ENCODE measurements around the gene HTT-AS.
A peak's percentile ranks its signal among the peaks of the same experiment; 100 is the strongest.
"Not testable (repeated sequence)": the region's sequence is repeated elsewhere in the genome, so short reads cannot be mapped to it uniquely, and the experiment has no call there.

Gene HTT-AS

DNA sequence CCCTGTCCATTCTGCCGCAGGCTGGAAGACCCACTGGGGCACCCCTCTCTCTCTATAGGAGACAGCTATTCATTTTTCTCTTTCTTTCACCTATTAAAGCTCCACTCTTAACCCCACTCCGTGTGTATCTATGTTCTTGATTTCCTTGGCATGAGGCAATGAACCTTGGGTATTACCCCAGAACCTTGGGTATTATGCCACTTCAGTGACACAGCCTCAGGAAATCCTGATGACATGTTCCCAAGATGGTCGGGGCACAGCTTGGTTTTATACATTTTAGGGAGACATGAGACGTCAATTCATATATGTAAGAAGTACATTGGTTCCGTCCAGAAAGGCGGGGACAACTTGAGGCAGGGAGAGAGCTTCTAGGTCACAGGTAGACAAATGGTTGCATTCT lies 13.4 kb downstream of the HTT-AS start:
- in situ Hi-C loops (cut with HindIII; ENCODE audit: low sequenced_read_pairs), result loop anchor here (25.0 kb wide), 1 partner anchor 99 kb away; the partner anchor contains the start of genes GRK4 and NOP14
- TF ChIP-seq, protein P1, sequence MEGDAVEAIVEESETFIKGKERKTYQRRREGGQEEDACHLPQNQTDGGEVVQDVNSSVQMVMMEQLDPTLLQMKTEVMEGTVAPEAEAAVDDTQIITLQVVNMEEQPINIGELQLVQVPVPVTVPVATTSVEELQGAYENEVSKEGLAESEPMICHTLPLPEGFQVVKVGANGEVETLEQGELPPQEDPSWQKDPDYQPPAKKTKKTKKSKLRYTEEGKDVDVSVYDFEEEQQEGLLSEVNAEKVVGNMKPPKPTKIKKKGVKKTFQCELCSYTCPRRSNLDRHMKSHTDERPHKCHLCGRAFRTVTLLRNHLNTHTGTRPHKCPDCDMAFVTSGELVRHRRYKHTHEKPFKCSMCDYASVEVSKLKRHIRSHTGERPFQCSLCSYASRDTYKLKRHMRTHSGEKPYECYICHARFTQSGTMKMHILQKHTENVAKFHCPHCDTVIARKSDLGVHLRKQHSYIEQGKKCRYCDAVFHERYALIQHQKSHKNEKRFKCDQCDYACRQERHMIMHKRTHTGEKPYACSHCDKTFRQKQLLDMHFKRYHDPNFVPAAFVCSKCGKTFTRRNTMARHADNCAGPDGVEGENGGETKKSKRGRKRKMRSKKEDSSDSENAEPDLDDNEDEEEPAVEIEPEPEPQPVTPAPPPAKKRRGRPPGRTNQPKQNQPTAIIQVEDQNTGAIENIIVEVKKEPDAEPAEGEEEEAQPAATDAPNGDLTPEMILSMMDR (IDR thresholded peaks at IDR 0.05; ENCODE audit: low read depth, low read length, missing control alignments), result no peak
- no peak for DNase-seq (ENCODE audit: low read depth)
- H3K4me3 ChIP-seq (ENCODE audit: low read depth, low read length), result no peak overlapping the region

- TF ChIP-seq, protein P1 (IDR thresholded peaks at IDR 0.05; ENCODE audit: low read depth, low read length, missing control alignments), result no peak
- no peak overlapping the region for H3K4me3 ChIP-seq (ENCODE audit: low read depth, low read length)
- in situ Hi-C loops (cut with HindIII; ENCODE audit: low sequenced_read_pairs), result loop anchor here (25.0 kb wide), 1 partner anchor 98 kb away; the partner anchor contains the start of genes GRK4 and NOP14
- DNase-seq (ENCODE audit: low read depth), result no peak
These were observed 14.4 kb downstream of the HTT-AS start for GRCh38 chr4:3059943-3060342.

- in situ Hi-C loops (cut with HindIII; ENCODE audit: low sequenced_read_pairs), result loop anchor here (25.0 kb wide), 1 partner anchor 92 kb away; the partner anchor contains the start of genes GRK4 and NOP14
- no peak for DNase-seq (ENCODE audit: low read depth)
- H3K4me3 ChIP-seq (ENCODE audit: low read depth, low read length), result no peak overlapping the region
- TF ChIP-seq, protein P1 (IDR thresholded peaks at IDR 0.05; ENCODE audit: low read depth, low read length, missing control alignments), result no peak
These were observed 20.1 kb downstream of the HTT-AS start for GRCh38 chr4:3054169-3054759.

DNA sequence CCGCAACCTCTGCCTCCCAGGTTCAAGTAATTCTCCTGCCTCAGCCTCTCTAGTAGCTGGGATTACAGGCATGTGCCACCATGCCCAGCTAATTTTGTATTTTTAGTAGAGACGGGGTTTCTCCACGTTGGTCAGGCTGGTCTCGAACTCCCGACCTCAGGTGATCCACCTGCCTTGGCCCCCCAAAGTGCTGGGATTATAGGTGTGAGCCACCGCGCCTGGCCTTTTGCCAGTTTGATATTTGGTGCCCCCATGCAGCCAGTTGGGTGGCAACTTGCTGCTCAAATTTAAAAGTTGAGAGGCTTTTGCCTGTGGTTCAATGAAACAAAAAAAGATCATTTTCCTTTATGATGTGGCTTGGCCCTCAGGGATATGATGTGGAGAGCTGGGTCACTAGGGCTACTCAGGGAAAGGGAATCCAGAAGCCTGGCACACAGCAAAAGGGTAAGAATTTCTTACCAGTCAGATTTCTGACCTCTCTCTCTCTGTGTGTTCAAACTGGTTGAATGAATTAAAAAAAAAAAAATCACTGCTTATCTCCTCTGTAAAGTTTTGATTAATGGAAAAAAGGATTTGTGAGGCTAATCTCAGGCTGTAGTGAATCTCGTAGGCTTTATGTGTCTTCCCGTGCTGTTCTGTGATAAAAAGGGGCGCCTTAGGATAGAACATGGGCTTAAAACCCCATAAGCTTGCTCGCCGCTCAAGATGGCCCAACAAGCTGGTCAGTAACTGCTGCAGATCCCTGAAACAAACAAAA lies 23.0 kb downstream of the HTT-AS start:
- in situ Hi-C loops (cut with HindIII; ENCODE audit: low sequenced_read_pairs), result loop anchor here (25.0 kb wide), 1 partner anchor 89 kb away; the partner anchor contains the start of genes GRK4 and NOP14
- H3K4me3 ChIP-seq (ENCODE audit: low read depth, low read length), result not testable (repeated sequence)

GRCh38 chr4:3047464-3048286 lies 26.7 kb downstream of the HTT-AS start:
- in situ Hi-C loops (cut with HindIII; ENCODE audit: low sequenced_read_pairs), result no loop called here
- TF ChIP-seq, protein P1 (IDR thresholded peaks at IDR 0.05; ENCODE audit: low read depth, low read length, missing control alignments), result peak; percentile 78
- no peak for DNase-seq (ENCODE audit: low read depth)
- no peak overlapping the region for H3K4me3 ChIP-seq (ENCODE audit: low read depth, low read length)

More for the DNA sequence above, 23.0 kb downstream of the HTT-AS start:
- DNase-seq (ENCODE audit: low read depth), result not testable (repeated sequence)

- in situ Hi-C loops (cut with HindIII; ENCODE audit: low sequenced_read_pairs), result no loop called here
- no peak for DNase-seq (ENCODE audit: low read depth)
- H3K4me3 ChIP-seq (ENCODE audit: low read depth, low read length), result no peak overlapping the region
These were observed 27.7 kb downstream of the HTT-AS start for GRCh38 chr4:3046623-3047022.

More at GRCh38 chr4:3046623-3047022, 27.7 kb downstream of the HTT-AS start:
- TF ChIP-seq, protein P1 (IDR thresholded peaks at IDR 0.05; ENCODE audit: low read depth, low read length, missing control alignments), result no peak

Measured in astrocyte of the cerebellum (primary cell).